Measurements from ENCODE around the gene NINL. TPM values are rescaled to one million over a fixed set of nuclear protein-coding genes. Genes with fewer than 3 reads are reported as not detected.
"Not testable (repeated sequence)": the region's sequence is repeated elsewhere in the genome, so short reads cannot be mapped to it uniquely, and the experiment has no call there.

The NINL gene
- total RNA-seq, result 6.9 and 10.1 TPM in 2 replicates

DNA sequence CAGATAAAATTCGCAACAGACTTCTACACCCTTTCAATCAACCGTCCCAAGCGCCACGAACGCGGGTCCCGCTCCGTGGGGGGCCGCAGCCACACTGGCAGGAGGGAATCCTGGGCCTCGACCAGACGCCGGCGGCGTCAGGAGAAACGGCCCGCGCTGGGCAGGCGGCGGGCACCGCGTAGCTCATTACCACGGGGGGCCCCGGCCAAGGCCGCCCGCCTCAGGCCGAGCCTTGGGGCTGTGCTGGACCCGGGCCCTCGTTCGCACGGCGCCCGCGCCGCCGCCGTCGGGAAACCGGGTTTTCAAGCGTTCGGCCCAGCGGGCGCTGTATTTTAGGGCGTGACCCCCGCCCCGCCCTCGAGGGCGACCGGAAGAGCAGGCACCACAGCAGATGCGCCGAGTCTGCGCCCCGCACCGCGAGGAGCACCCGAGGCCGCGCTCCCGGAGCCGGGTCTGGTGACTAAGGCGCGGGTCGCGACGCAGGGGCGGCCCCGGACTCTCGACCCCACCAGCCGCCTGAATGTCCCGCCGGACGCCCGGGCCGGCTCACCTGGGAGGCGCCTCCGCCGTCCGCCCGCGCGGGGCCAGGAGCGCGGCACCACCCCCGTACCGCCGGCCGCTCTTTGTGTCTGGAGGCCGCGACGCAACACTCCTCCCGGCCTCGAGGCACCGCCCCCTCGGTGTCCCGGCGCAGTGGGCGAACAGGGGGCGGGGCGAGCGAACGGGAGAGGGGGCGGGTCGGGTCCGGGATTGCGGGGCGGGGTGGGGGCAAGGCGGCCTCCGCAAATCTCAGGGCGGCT, at the start of gene NINL:
NINL (minus strand) TSS at position 627 of the 800 bp plus-strand sequence. CDS start 58,944 bp downstream, outside the sequence.
- DNase-seq (ENCODE audit: low read depth, low spot score), result no peak

DNA sequence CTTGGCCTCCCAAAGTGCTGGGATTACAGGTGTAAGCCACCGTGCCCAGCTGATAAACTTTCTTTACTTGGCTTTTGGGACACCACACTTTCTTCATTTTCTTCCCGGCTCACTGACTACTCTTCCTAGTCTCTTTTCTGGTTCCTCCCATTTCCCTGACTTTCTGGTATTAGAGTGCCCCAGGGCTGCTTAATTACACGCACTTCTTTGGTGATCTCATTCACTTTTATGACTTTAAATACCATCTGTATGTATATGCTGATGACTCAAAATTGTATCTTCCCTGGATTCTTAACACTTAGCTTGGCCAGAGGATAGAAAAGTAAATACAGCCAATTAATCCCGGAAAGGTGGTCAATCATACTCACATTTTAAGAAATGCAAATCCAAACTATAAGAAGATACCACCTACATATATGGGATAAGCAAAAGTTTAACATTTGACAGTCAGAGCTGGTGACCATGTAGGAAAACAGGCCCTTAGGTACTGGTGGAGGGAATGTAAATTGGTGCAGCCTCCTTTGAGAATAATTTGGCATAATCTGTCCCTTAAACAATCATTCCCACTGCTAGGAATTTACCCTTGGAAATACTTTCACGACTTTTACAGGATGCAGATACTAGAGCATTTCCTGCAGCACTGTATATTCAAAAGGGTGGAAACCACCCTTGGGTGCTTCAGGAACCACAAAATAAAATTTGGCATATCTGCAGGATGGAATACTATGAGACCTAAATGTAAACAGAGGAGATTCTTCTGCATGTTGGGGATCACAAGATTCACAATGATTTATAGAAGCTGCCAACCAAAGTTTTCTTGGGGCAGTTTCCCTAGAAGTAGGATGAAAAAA, 47.8 kb upstream of the NINL start:
- DNase-seq (ENCODE audit: low read depth, low spot score), result peak; percentile 17

DNA sequence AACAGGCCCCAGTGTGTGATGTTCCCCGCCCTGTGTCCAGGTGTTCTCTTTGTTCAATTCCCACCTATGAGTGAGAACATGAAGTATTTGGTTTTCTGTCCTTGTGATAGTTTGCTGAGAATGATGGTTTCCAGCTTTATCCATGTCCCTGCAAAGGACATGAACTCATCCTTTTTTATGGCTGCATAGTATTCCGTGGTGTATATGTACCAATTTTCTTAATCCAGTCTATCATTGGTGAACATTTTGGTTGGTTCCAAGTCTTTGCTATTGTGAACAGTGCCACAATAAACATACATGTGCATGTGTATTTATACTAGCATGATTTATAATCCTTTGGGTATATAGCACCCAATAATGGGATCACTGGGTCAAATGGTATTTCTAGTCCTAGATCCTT, 45.3 kb upstream of the NINL start:
- DNase-seq (ENCODE audit: low read depth, low spot score), result not testable (repeated sequence)

DNA sequence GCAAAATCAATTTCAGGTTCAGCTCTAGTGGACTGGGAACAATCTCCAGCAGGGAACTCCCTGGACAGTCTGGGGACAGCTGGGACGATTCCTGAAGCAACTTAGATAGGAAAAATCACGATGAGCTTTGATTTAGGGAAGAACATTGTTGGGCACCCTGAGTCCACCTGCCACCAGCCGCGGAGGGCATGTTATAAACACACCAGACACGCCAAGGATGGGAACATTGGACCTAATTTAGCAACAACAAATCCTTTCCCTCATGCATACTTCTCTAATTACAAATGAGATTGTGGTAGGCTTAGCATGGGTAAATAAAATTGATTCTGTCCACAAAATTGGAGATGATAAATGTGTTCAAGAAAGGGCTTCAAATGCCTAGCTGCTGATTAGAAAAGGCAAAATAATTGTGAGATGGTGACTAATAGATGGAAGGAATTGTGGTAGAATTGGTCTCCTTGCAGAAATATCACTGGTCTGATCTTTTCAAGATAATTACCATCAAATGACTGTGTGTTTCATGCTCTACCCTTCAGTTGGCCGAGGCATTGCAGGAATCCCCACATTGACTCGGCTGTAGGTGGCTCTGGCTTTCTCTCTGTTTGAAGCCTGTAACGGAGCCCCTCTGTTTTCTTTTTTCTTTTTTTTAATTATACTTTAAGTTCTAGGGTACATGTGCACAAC, 44.6 kb upstream of the NINL start:
- no peak for DNase-seq (ENCODE audit: low read depth, low spot score)

DNA sequence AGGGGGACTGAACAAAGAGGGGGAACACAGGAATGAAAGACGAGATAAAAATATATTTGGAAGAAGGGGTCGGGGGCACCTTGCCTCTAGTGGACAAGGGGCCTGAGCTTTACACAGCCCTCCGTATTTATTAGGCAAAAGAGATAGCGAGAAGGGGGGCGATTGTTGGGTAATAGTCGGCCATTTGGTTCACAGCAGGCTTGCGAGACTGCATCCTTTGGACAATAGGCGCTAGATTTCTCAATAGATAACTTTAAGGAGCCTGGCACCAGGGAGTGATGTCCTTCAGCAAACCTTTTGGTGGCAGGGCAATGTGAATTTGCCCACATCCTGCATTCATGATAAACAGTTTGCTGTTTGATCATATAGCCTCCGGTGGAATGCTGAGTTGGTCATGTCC, 41.4 kb upstream of the NINL start:
- no peak for DNase-seq (ENCODE audit: low read depth, low spot score)

DNA sequence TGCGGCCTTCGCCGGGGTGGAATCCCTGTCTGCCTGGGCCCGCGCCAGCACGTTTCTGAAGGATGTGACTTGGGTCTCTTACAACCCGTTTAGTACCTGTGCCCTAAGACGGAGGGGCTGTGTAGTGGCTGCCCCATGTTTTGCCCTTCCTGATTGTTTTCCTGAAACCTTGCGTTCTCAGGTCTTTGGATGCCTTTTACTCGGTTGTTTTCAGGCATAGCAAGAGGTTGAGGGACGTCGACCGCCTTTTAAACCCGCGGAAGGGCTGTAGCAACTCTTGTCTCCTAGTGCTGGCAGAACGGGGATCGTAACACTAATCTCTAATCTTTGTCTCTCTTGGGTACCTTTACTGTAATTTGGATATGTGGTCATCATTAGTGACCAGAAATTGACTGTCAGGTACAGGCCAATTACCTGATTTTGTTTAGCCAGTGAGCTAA, 39.2 kb upstream of the NINL start:
- no peak for DNase-seq (ENCODE audit: low read depth, low spot score)

DNA sequence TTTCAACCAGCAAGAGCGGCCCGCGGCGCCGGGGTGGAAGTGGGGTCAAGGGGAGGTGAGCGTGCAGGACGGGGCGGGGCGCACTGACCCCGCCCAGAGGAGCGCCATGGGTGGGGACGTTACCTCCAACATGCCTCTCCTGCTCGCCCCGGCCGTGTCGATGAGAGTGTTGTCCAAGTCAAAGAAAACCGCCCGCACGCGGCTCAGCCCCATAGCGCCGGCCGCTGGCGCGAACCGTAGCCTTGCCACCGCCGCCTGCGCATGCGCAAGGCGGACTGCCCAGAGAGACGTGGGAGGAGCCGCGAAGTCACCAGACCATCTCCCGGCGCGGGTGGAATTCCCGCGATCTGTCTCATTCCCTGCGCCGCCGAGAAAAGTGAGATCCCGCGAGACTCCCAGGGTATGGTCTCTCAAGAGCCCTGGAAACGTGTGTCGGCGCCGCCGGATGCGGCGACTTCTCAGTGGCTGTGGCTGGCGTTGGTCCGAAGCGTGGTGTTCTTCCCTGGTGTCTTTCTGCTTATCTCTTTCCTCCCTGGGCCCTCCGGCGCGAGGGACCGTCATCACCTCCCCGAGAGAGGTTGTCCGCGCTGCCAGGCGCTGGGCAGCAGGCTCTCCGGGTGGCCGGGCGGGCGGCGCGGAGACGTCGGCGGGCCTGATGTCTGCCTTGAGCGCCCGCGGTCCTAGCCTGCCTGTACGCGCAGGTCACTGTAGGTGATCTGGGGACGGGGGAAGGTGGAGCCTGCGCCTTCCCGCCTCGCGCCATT, 38.6 kb upstream of the NINL start, which contains the start of gene NANP:
NANP (minus strand) TSS at position 279 of the 764 bp plus-strand sequence; CDS start at position 213, 66 bp downstream.
- DNase-seq (ENCODE audit: low read depth, low spot score), result peak; percentile 92

DNA sequence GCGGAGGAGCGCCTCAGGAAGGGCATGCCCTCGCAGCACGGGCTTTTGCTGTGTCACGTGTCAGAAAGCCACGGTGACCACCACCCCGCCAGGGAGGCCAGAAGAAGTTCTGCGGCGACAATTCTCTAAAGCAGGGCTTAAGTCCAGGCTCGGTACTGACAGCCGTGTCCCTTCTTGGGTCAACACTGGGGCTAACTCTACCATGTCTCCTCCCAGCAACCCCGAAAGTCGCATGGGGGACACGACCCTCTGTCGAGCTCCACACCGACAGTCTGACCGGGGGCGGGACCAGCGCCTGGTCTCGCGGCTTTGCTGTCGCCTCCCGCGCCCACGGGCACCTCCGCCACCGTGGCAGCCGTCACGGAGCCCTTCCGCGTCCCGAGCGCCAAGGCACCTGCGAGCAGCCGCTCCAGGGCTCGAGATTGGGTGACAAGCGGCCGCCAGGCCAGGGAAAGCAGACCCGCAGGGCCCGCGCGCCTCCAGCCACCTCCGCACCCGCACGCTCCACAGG, 37.9 kb upstream of the NINL start:
- no peak for DNase-seq (ENCODE audit: low read depth, low spot score)

DNA sequence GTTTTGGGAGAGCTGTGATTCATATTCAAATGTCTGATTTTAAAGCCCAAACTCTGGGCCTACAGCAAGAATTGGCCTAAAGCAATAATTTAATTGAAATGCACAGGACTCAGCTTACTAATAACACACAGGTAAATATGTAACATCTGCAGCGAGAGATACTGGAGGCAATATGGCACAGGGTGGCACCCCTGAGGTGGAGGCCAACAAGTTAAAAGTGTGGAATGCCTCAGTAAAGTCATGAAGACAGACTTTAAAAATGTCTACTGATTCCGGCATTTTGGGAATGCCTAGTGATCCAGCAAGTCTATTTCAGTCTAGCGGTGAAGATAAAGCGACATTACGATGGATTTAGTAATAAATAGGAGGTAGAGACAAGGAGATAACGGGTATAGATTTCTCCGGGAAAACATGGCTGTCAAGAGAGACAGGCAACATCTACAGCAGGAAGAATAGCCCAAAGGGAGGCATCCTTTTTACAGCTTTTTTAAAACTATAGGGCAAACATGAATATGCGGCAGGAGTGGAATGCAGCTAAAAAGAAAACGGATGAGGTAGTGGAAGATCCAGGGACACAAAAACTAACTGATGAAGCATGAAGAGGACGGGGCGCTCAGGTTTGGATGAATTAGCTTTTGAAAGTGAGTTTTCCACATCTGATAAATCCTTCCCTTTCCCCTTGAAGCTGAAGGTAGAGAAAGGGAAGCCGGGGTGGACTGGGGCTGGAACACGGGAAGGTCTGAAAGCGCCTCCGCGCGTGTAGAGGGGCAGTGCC, 37.3 kb upstream of the NINL start:
- DNase-seq (ENCODE audit: low read depth, low spot score), result no peak

DNA sequence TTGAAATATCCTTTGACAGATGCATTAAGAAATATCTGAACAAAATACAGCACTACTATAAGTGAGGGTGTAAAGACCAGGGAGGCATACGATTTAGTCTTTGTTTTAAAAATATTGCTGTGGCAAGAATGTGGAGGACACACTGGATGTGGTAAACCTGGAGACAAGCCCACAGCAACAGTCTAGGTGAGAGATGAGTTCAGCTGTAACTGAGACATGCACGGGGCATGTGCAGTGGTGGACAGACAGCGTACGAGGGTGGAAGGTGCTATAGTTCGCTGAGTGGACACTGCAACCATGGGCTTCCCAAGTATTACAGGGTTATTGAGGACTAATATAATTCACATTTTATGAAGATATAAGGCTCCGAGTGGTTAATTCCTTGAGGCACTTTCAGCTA, 36.7 kb upstream of the NINL start:
- no peak for DNase-seq (ENCODE audit: low read depth, low spot score)

DNA sequence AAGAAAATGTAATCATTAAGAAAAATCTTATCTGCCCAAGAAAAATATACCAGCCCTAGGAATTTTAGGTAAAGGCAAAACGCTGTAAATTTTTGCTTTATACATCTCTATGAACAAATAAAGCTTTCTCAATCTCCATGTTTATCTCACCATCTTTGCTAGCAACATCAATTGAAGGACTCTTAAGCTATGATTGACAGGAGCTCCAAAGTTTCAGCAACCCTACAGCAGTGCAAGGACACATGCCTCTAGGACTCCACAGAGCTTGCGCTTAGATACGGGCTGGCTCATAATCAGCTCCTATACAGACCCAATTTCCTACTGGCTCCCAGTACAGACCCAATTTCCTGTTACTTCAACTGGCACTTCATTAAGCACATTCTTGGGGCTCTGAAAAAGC, 34.2 kb upstream of the NINL start:
- no peak for DNase-seq (ENCODE audit: low read depth, low spot score)

DNA sequence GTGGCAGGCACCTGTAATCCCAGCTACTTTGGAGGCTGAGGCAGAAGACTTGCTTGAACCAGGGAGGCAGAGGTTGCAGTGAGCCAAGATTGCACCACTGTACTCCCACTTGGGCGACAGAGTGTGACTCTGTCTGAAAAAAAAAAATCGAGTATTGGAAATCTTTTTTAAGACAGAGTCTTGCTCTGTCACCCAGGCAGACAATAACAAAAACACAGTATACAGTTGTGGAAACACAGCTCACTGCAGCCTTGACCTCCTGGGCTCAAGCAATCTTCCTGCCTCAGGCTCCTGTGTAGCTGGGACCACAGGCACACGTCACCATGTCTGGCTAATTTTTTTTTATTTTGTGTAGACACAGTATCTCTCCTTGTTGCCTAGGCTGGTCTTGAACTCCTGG, 23.4 kb upstream of the NINL start:
- DNase-seq (ENCODE audit: low read depth, low spot score), result no peak

DNA sequence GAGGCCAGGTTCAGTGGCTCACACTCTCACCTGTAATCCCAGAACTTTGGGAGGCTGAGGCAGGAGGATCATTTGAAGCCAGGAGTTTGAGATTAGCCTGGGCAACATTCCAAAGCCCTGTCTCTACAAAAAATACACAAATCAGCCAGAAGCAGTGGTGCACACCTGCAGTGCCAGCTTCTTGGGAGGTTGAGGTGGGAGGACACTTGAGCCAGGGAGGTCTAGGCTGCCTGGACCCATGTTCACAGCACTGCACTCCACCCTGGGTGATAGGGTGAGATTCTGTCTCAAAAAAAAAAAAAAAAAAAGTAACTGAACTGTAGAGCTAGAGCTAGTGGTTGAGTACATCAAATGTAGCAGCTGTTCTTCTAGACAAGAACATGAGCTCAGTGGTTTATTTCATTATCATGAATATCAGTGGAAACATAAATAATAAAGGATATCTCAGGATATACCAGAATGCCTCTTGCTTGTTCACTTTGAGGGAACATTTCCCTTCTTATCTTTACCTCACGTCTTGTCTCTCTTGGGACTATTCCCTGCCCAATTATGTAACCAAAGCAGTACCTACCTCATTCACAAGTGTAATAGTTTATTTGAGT, 20.9 kb upstream of the NINL start:
- no peak for DNase-seq (ENCODE audit: low read depth, low spot score)

DNA sequence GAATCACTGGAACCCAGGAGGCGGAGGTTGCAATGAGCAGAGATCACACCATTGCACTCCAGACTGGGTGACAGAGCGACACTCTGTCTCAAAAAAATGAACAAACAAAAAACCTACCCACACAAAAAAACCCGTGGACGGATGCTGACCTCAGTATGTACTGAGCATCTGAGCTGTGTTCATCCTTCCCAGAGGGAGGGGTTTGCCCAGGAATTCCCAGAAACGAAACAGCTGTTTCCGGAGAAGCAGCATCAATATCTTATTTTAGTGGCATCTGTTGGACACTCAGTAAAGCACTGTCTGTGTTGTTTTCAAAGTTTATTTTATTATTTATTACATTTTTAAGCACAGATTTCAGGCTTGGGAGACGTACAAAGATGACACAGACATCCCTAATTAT, 19.8 kb upstream of the NINL start:
- no peak for DNase-seq (ENCODE audit: low read depth, low spot score)

DNA sequence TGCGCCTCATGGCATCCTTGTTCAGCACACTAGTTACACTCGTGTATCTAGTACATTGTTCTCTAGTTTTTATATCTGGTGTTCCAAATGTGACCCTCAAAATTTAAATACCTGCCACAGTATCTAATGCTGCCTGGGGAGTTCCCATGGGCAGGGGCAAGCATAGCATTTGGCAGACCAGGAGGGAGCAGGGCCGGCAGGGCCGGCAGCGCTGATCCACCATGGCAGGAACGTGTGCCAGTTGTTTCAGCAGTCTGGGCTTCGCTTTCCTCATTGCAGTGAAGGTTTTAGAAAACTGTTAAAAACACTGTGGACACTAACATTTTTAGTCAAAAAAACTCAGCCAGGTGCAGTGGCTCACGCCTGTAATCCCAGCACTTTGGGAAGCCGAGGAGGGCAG, 19.3 kb upstream of the NINL start:
- no peak for DNase-seq (ENCODE audit: low read depth, low spot score)

DNA sequence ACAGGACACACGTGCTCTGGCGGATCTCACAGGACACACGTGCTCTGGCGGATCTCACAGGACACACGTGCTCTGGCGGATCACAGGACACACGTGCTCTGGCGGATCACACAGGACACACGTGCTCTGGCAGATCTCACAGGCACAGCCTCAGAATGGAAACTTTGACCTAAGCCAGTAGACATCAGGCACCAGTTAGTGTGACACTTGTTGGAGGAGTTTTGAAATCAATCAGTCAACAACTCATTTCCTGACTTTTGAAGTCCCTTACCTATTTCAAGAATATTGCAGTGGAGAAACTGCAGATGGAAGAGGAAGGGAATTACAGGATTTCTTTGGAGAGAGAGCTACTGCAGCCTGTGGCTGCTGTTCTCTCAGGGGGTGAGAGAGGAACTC, 17.6 kb upstream of the NINL start:
- DNase-seq (ENCODE audit: low read depth, low spot score), result not testable (repeated sequence)

DNA sequence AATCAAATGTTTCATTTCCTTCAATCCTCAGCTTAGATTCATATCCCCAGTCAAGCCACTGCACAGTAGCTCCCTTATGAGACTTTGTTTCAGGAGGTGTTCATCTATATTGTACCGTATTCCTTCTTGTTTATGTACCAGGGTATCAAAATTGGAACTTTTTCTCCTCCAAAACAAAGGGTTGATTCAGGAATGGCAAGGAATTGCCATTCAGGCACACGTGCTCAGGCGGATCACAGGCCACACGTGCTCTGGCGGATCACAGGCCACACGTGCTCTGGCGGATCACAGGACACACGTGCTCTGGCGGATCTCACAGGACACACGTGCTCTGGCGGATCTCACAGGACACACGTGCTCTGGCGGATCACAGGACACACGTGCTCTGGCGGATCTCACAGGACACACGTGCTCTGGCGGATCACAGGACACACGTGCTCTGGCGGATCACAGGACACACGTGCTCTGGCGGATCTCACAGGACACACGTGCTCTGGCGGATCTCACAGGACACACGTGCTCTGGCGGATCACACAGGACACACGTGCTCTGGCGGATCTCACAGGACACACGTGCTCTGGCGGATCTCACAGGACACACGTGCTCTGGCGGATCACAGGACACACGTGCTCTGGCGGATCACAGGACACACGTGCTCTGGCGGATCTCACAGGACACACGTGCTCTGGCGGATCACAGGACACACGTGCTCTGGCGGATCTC, 17.0 kb upstream of the NINL start:
- not testable (repeated sequence) for DNase-seq (ENCODE audit: low read depth, low spot score)

DNA sequence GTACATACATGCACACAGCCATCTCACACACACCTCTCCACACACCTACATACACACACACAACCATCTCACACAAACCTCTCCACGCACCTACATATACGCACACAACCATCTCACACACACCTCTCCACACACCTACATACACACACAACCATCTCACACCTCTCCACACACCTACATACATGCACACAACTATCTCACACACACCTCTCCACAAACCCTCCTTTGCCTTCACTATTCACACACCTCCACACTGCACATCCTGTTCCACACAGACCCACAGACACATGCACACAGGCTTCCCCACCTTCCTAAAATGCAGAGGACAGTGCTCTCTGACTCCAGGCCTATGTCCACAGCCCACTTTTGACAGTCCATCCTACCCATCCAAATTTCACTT, 16.3 kb upstream of the NINL start:
- no peak for DNase-seq (ENCODE audit: low read depth, low spot score)

DNA sequence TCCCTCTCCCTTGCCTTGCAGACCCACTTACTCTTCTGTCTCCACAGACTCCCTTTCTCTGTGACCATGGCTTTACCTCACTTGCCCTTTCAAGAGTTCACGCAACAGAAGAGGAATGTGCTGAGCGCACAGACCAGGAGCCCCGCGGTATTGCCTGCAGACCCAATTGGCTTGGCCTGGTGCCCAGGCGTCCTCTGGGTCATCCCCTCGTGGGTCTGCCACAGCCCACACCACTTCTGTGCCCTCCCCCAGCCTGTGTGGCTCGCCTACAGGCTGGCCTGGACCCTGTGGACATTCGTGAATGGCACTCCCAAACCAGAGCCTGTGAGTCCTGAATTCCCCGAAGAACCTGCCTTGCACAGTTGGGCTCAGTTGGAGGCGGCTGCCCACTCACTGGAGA, 15.3 kb upstream of the NINL start:
- DNase-seq (ENCODE audit: low read depth, low spot score), result no peak
